Activated naive CD8-positive, alpha-beta T cell treated with anti-CD3 and anti-CD28 coated beads for 36 hours (primary cell): ENCODE results near the gene PDE11A. TPM values are rescaled to one million over a fixed set of nuclear protein-coding genes. Genes with fewer than 3 reads are reported as not detected.

Experiments
- DNase-seq: peaks from one replicate; pipeline ENCODE4 v3.0.0; 2021
- H3K27ac Mint-ChIP-seq: one replicate; pipeline ENCODE4 v1.8.0; 2022; ENCODE audit warnings: mild to moderate bottlenecking, moderate library complexity, mixed read lengths
- H3K27me3 Mint-ChIP-seq: one replicate; pipeline ENCODE4 v1.8.0; 2022; ENCODE audit warnings: mild to moderate bottlenecking, mixed read lengths
- H3K36me3 Mint-ChIP-seq: one replicate; pipeline ENCODE4 v1.8.0; 2021; ENCODE audit warnings: mild to moderate bottlenecking, mixed read lengths
- H3K4me1 Mint-ChIP-seq: one replicate; pipeline ENCODE4 v1.8.0; 2021; ENCODE audit warnings: mixed read lengths
- H3K4me3 Mint-ChIP-seq: one replicate; pipeline ENCODE4 v1.8.0; 2022; ENCODE audit warnings: mild to moderate bottlenecking, moderate library complexity, mixed read lengths
- H3K9me3 Mint-ChIP-seq: one replicate; pipeline ENCODE4 v1.8.0; 2022; ENCODE audit warnings: mixed read lengths
- total RNA-seq, 2 experiments: library from RNA; stranded (reverse); gene quantifications; one replicate each; pipeline ENCODE4 v1.2.3, GENCODE V29; 2021

PDE11A gene
- total RNA-seq, 2 experiments from 2014 or later, result 0.10 TPM; not detected in 1

- H3K4me1 Mint-ChIP-seq, result peaks cover 17% of the 10 kb centered on the region
- no peak overlapping the region for H3K4me3 Mint-ChIP-seq
- no peak overlapping the region for H3K27ac Mint-ChIP-seq
- no peaks in the 10 kb centered on the region for H3K36me3 Mint-ChIP-seq
- no peak for DNase-seq
- no peaks in the 10 kb centered on the region for H3K9me3 Mint-ChIP-seq
- H3K27me3 Mint-ChIP-seq, result peaks cover 8% of the 10 kb centered on the region
Observed at GRCh38 chr2:177667626-177668025, 405.0 kb downstream of the PDE11A start.

DNA sequence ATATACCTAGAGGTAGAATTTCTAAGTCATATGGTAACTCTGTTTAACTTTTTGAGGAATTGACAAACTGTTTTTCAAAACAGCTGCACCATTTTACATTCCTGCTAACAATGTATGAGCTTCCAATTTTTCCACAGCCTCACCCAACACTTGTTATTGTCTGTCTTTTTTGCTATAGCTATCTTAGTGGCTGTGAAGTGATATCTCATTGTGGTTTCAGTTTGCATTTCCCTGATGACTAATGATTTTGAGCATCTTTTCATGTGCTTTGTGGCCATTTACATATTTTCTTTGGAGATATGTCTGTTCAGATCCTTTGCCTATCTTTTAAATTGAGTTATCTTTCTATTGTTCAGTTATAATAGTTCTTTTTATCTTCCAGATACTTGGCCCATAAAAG, 406.2 kb downstream of the PDE11A start:
- Mint-ChIP-seq H3K36me3 (no peaks in the 10 kb centered on the region), H3K4me1 (peaks cover 17% of the 10 kb centered on the region), H3K4me3 (no peak overlapping the region), H3K9me3 (no peaks in the 10 kb centered on the region), H3K27ac (no peak overlapping the region), H3K27me3 (peaks cover 8% of the 10 kb centered on the region)
- DNase-seq, result no peak

DNA sequence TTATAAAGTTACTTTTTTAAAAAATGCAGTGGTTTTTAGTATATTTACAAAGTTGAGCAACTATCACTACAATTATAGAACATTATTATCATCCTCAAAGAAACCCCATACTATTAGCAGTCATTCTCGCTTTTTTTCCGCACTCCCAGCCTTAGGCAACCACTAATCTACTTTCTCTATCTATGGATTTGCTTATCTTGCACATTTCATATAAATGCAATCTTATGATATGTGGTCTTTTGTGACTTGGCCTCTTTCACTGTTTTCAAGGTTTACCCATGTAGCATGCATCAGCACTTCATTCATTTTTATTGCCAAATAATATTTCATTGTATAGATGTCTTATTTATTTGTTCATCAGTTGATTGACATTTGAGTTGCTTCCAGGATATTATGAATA, 406.6 kb downstream of the PDE11A start:
- no peaks in the 10 kb centered on the region for H3K9me3 Mint-ChIP-seq
- H3K27me3 Mint-ChIP-seq, result peaks cover 3% of the 10 kb centered on the region
- DNase-seq, result no peak
- peak overlapping the region; percentile 36 for H3K27ac Mint-ChIP-seq
- H3K4me1 Mint-ChIP-seq, result peaks cover 13% of the 10 kb centered on the region
- no peaks in the 10 kb centered on the region for H3K36me3 Mint-ChIP-seq
- no peak overlapping the region for H3K4me3 Mint-ChIP-seq

DNA sequence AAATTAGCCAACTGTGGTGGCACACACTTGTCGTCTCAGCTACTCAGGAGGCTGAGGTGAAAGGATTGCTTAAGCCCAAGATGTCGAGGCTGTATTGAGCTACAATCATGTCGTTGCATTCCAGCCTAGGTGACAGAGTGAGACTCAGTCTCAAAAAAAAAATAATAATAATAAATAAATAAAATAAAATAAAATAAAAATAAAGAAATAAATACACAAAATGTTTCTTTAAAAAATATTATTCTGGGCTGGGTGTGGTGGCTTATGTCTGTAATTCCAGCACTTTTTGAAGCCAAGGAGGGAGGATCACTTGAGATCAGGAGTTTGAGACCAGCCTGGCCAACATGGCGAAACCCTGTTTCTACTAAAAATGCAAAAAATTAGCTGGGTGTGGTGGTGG, 407.2 kb downstream of the PDE11A start:
- Mint-ChIP-seq H3K9me3 (no peaks in the 10 kb centered on the region), H3K27me3 (no peaks in the 10 kb centered on the region), H3K36me3 (no peaks in the 10 kb centered on the region), H3K27ac (no peak overlapping the region), H3K4me1 (peaks cover 8% of the 10 kb centered on the region), H3K4me3 (no peak overlapping the region)
- no peak for DNase-seq

GRCh38 chr2:177662895-177663294, 409.7 kb downstream of the PDE11A start:
- Mint-ChIP-seq H3K4me1 (peaks cover 12% of the 10 kb centered on the region), H3K9me3 (no peaks in the 10 kb centered on the region), H3K36me3 (no peaks in the 10 kb centered on the region), H3K4me3 (no peak overlapping the region), H3K27me3 (peaks cover 11% of the 10 kb centered on the region), H3K27ac (no peak overlapping the region)
- DNase-seq, result no peak

DNA sequence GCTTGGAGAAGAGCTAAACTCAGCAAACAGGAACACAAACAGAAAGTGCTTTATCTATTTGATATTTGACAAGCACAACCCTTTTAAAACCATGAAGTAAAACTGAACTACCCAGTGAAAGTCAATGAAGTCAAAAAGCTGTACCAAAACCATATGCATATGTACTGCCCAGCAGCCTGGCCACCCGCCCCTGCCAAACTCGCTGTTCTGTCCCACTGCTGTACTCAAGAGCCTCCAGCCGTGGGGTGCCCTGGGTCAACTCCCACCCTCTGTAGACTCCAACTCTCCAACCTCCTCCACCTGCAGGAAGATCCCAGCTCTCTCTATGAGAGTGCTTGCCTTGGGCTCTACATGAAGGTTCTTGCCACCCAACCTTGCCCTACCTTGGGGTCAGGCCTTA, 411.8 kb downstream of the PDE11A start:
- Mint-ChIP-seq H3K9me3 (no peaks in the 10 kb centered on the region), H3K4me1 (peaks cover 5% of the 10 kb centered on the region), H3K4me3 (no peak overlapping the region), H3K27ac (no peak overlapping the region), H3K27me3 (peaks cover 22% of the 10 kb centered on the region), H3K36me3 (no peaks in the 10 kb centered on the region)
- DNase-seq, result no peak

- DNase-seq, result no peak
- no peak overlapping the region for H3K27ac Mint-ChIP-seq
- no peaks in the 10 kb centered on the region for H3K9me3 Mint-ChIP-seq
- H3K4me3 Mint-ChIP-seq, result no peak overlapping the region
- H3K4me1 Mint-ChIP-seq, result peaks cover 5% of the 10 kb centered on the region
- H3K27me3 Mint-ChIP-seq, result peaks cover 29% of the 10 kb centered on the region
- no peaks in the 10 kb centered on the region for H3K36me3 Mint-ChIP-seq
Observed at GRCh38 chr2:177658309-177658708, 414.3 kb downstream of the PDE11A start.

DNA sequence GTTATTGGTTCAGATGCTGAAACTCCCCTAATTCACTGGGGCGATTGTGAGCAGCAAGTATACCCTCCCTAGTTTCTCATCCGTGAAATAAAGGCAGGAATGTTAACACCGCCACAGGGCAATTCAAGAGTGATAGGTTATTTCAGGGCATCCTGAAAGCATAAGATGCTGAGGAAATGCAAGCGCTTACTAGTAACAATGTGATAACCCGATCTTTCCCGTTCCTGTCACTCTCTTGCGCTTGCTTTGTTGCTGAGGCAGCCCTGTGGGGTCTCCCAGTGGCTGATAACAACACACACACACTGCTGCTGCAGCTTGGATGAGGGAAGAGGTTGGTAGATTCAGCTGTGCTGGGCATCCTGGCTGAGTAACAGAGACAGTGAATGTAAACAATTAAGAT, 420.7 kb downstream of the PDE11A start:
- Mint-ChIP-seq H3K27me3 (peaks cover 11% of the 10 kb centered on the region), H3K27ac (no peak overlapping the region), H3K4me1 (no peaks in the 10 kb centered on the region), H3K9me3 (no peaks in the 10 kb centered on the region), H3K36me3 (no peaks in the 10 kb centered on the region), H3K4me3 (no peak overlapping the region)
- no peak for DNase-seq

DNA sequence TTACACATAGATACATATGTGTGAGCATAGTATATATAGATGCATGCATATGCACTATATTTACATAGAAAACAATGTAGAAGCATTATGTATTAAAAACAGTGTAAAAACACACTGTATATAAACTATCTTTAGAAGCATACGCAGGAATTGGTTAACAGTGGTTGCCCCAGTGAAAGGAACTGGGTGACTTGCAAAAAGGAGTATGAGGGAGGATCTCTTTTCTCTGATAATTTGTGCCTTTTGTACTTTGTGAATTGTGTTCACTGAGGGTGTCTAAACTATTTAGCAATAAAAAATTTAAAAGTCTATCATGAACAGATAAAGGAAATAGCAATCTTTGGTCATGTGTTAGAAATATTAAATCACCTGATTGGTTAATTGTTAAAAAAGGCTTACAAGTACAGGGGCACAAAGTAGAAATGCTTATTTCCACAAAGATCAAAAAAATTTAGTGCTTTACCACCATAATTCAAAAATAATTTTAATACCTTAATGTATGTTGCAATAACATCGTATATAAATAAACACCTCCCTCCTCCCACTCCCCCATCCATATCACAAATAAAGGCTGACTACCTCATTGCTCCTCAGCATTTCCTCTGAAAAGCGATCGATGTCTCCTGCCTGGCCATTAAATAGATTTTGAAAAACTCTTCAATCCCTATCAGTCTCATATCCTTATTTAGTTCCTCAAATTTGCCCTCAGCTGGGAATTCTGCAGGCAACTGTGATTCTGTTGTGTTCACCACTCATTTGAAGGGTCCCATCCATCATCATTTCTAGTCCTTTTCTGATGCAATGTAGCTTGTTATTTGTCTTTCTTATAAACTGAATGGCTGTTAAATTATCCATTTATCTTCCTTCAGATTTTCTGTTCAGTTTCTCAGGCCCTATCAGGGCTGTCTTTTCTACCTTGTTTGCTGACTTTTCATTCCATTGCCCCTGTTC, 422.7 kb downstream of the PDE11A start:
- H3K36me3 Mint-ChIP-seq, result no peaks in the 10 kb centered on the region
- no peak overlapping the region for H3K27ac Mint-ChIP-seq
- DNase-seq, result no peak
- H3K9me3 Mint-ChIP-seq, result no peaks in the 10 kb centered on the region
- H3K27me3 Mint-ChIP-seq, result peaks cover 3% of the 10 kb centered on the region
- no peak overlapping the region for H3K4me3 Mint-ChIP-seq
- no peaks in the 10 kb centered on the region for H3K4me1 Mint-ChIP-seq

- no peak overlapping the region for H3K4me3 Mint-ChIP-seq
- no peak for DNase-seq
- no peaks in the 10 kb centered on the region for H3K9me3 Mint-ChIP-seq
- no peaks in the 10 kb centered on the region for H3K4me1 Mint-ChIP-seq
- H3K36me3 Mint-ChIP-seq, result no peaks in the 10 kb centered on the region
- no peaks in the 10 kb centered on the region for H3K27me3 Mint-ChIP-seq
- no peak overlapping the region for H3K27ac Mint-ChIP-seq
Observed at GRCh38 chr2:177646791-177647190, 425.8 kb downstream of the PDE11A start.

- Mint-ChIP-seq H3K36me3 (no peaks in the 10 kb centered on the region), H3K9me3 (no peaks in the 10 kb centered on the region), H3K4me3 (no peak overlapping the region), H3K4me1 (no peaks in the 10 kb centered on the region), H3K27me3 (no peaks in the 10 kb centered on the region), H3K27ac (no peak overlapping the region)
- no peak for DNase-seq
Observed at GRCh38 chr2:177646241-177646640, 426.3 kb downstream of the PDE11A start.

GRCh38 chr2:177641331-177641730, 431.2 kb downstream of the PDE11A start:
- H3K9me3 Mint-ChIP-seq, result no peaks in the 10 kb centered on the region
- no peaks in the 10 kb centered on the region for H3K27me3 Mint-ChIP-seq
- no peak for DNase-seq
- no peaks in the 10 kb centered on the region for H3K36me3 Mint-ChIP-seq
- H3K4me3 Mint-ChIP-seq, result no peak overlapping the region
- H3K4me1 Mint-ChIP-seq, result no peaks in the 10 kb centered on the region
- H3K27ac Mint-ChIP-seq, result no peak overlapping the region

DNA sequence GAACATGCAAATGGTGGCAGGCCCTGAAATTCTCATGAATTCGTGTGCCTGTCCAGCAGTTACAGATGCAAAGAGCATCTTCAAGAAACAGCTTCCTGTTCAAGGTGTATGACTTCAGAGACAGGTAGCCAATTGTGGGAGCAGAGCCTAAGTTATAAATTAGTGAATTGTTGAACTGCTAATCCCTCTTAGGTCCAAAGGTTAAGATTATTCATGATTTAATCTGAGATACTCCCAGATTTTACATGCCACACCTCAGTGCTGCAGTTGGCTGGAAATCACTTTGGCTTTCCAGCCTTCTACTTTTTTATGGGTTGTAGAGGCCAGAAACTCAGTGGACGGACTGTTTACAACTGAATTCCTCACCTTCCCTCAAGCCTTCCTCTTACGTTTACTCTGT, 432.2 kb downstream of the PDE11A start:
- no peaks in the 10 kb centered on the region for H3K27me3 Mint-ChIP-seq
- no peak overlapping the region for H3K27ac Mint-ChIP-seq
- no peak for DNase-seq
- H3K9me3 Mint-ChIP-seq, result no peaks in the 10 kb centered on the region
- H3K4me1 Mint-ChIP-seq, result no peaks in the 10 kb centered on the region
- no peaks in the 10 kb centered on the region for H3K36me3 Mint-ChIP-seq
- no peak overlapping the region for H3K4me3 Mint-ChIP-seq

- Mint-ChIP-seq H3K36me3 (no peaks in the 10 kb centered on the region), H3K4me3 (no peak overlapping the region), H3K27ac (no peak overlapping the region), H3K27me3 (no peaks in the 10 kb centered on the region), H3K9me3 (no peaks in the 10 kb centered on the region), H3K4me1 (no peaks in the 10 kb centered on the region)
- no peak for DNase-seq
Observed at GRCh38 chr2:177639262-177639914, 433.2 kb downstream of the PDE11A start.

GRCh38 chr2:177638507-177638906, 434.1 kb downstream of the PDE11A start:
- H3K27me3 Mint-ChIP-seq, result no peaks in the 10 kb centered on the region
- no peaks in the 10 kb centered on the region for H3K4me1 Mint-ChIP-seq
- H3K9me3 Mint-ChIP-seq, result no peaks in the 10 kb centered on the region
- no peak for DNase-seq
- no peak overlapping the region for H3K27ac Mint-ChIP-seq
- no peaks in the 10 kb centered on the region for H3K36me3 Mint-ChIP-seq
- H3K4me3 Mint-ChIP-seq, result no peak overlapping the region

DNA sequence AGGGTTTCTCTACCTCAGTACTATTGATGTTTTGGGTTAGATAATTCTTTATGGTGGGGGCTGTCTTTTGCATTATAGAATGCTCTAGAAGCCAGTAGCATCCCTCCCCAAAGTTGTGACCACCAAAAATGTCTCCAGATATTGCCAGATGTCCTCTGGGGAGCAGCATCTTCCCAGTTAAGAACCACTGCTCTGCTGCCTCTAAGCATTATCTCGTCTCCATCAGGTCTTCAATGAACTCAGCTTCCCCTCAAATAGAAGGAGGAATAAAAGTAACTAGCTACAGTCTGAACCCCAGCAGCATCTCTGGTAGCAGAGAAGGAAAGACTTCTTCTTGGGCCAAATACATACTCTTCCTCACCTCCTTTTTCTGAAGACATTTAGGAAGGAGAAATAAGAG, 435.9 kb downstream of the PDE11A start:
- H3K27ac Mint-ChIP-seq, result no peak overlapping the region
- DNase-seq, result no peak
- H3K9me3 Mint-ChIP-seq, result no peaks in the 10 kb centered on the region
- no peak overlapping the region for H3K4me3 Mint-ChIP-seq
- H3K27me3 Mint-ChIP-seq, result no peaks in the 10 kb centered on the region
- no peaks in the 10 kb centered on the region for H3K36me3 Mint-ChIP-seq
- H3K4me1 Mint-ChIP-seq, result no peaks in the 10 kb centered on the region
